Measurements from ENCODE around the gene CAV3. TPM values are rescaled to one million over a fixed set of nuclear protein-coding genes. Genes with fewer than 3 reads are reported as not detected.

The CAV3 gene
- polyA plus RNA-seq, 3 donors: 0.06 to 1.0 (median 0.13) TPM

DNA sequence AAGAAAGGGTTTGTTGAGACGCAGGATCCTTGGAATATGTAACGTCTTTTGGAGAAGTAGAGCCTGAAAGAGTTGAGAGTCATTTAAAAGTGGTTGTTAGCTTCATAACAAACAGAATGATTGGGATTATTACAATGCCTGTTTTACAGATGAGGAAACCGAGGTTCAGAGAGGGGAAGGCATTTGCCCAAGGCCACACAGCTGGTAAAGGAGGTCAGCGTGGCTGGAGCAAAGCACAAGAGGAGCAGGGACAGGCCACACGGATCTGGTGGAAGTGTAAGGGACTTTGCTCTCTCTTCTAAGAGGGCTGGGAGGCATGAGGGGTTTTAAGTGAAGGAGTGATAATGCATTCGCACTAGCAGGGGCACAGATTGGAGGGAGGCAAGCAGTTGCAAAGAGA, 42.0 kb downstream of the CAV3 start:
- H3K27ac ChIP-seq (ENCODE audit: low read depth, low read length): no peak overlapping the region
- 83 to 92% (median 91%) methylated on average over 6 of the region's 6 CpGs for WGBS, 3 donors

- WGBS, 3 donors: 51 to 70% (median 70%) methylated on average over 4 of the region's 4 CpGs
- H3K27ac ChIP-seq (ENCODE audit: low read depth, low read length): no peak overlapping the region
These were observed 42.8 kb downstream of the CAV3 start for GRCh38 chr3:8776406-8776805.

- no peak overlapping the region for H3K27ac ChIP-seq (ENCODE audit: low read depth, low read length)
- 77 to 81% (median 78%) methylated on average over 5 of the region's 5 CpGs for WGBS, 3 donors
These were observed 43.8 kb downstream of the CAV3 start for GRCh38 chr3:8777201-8777977.

GRCh38 chr3:8777978-8778267, 44.3 kb downstream of the CAV3 start:
- no peak overlapping the region for H3K27ac ChIP-seq (ENCODE audit: low read depth, low read length)
- WGBS, 3 donors: 68 to 75% (median 74%) methylated on average over 5 of the region's 5 CpGs

- no peak overlapping the region for H3K27ac ChIP-seq (ENCODE audit: low read depth, low read length)
- 83 to 94% (median 84%) methylated on average over 5 of the region's 5 CpGs for WGBS, 3 donors
These were observed 44.9 kb downstream of the CAV3 start for GRCh38 chr3:8778475-8778874.

- H3K27ac ChIP-seq (ENCODE audit: low read depth, low read length): no peak overlapping the region
These were observed 46.7 kb downstream of the CAV3 start for GRCh38 chr3:8780279-8780678.

DNA sequence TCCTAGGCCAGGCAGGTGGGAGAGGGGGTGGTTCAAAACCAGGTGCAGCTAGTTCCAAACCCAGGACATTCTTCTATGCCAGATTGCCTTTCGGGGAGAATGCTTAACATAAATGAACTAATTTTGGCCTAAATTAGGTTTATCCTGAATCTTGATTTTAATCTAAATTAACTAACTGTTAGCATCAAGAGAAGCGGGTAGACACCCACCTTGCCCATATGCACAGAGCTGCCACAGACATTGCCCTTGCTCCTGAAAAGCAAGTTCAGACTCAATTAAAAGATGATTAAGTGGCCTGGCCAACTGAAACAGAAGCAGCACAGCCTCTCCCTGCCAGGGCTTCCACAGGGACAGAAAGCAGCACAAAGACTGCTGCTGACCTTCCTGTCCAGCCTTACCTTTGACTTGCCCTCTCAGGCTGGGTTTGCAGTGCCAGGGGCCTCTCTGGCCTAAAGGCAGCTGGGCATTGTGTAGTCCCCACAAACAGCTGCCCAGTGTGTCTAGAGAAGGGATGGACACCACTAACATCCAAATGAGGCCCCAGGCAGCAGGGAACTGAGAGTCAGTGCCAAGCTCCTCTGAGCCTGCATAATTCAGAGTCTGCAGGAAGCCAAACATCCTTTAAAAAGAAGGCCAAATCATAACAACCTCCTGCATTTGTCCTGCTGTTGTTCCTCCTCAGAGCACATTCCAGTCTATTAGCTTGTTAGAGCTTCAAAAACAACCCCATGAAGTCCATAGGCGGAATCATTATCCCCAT, 51.3 kb downstream of the CAV3 start:
- WGBS, 3 donors: 70 to 93% (median 87%) methylated on average over 3 of the region's 3 CpGs
- H3K27ac ChIP-seq (ENCODE audit: low read depth, low read length): no peak overlapping the region

DNA sequence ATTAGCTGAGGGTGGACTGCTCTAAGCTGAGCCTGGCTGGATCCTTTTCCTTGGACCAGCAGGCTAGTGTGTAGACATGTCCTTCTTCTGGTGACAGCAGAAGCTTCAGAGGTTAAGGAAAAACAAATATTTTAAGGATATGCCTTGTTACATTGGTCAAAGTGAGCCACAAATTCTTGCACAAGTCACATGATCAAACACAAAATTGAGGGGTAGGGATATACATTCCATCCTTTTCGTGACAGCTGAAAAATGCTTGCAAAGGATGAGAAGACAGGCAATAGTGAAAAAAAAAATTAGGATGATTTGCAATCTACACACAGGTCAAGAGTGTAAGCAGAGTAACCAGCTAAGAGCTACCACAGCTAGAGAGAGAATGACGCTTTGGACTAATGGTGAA, 56.9 kb downstream of the CAV3 start:
- no peak overlapping the region for H3K27ac ChIP-seq (ENCODE audit: low read depth, low read length)
- WGBS, 3 donors: 82 to 90% (median 85%) methylated on average over 2 of the region's 2 CpGs

- H3K27ac ChIP-seq (ENCODE audit: low read depth, low read length): no peak overlapping the region
- 86 to 90% (median 86%) methylated on average over 7 of the region's 7 CpGs for WGBS, 3 donors
These were observed 59.6 kb downstream of the CAV3 start for GRCh38 chr3:8793242-8793641.

GRCh38 chr3:8794247-8794646, 60.6 kb downstream of the CAV3 start:
- no peak overlapping the region for H3K27ac ChIP-seq (ENCODE audit: low read depth, low read length)
- 81 to 90% (median 86%) methylated on average over 3 of the region's 3 CpGs for WGBS, 3 donors

Other genes with a start within 250 kb of the CAV3 start
- gene LMCD1, start 232.0 kb upstream of the CAV3 start, polyA plus RNA-seq: 100 to 1,000 TPM in 1 of 3 donors, 10 to 100 TPM in 2; 28.7 to 217 (median 79.1) TPM
- gene SSUH2, start 89.0 kb upstream of the CAV3 start, polyA plus RNA-seq: 1 to 10 TPM in 1 of 3 donors, under 1 TPM in 2; 0.10 to 1.9 (median 0.61) TPM
- gene OXTR, start 35.8 kb downstream of the CAV3 start, polyA plus RNA-seq: under 1 TPM in 2 of 3 donors, not detected in 1; 0.03 to 0.09 TPM
- gene RAD18, start 229.7 kb downstream of the CAV3 start, polyA plus RNA-seq: 1 to 10 TPM; 1.2 to 6.4 (median 2.0) TPM

All from adipose tissue (tissue), 3 donors.